ENCODE results near the gene IQGAP3.

DNA sequence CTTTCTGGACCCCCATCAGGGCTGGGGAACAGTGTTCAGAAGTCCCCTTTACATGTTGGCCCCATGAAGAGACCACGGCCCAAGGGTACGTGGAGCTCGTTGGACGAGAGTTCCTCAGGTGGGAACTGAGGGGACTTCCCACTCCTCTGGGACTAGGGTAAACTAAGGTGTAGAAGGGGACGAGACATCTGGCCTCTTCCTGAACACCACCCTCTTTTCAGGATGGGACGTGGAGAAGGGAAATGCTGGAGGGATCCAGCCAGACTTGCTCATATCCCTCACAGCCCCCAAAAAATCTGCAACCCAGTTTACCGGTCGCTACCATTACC, 21.3 kb upstream of the IQGAP3 start:
- no peak for TF ChIP-seq RAD21 (conservative IDR thresholded peaks at IDR 0.05)
- TF ChIP-seq, protein P1, sequence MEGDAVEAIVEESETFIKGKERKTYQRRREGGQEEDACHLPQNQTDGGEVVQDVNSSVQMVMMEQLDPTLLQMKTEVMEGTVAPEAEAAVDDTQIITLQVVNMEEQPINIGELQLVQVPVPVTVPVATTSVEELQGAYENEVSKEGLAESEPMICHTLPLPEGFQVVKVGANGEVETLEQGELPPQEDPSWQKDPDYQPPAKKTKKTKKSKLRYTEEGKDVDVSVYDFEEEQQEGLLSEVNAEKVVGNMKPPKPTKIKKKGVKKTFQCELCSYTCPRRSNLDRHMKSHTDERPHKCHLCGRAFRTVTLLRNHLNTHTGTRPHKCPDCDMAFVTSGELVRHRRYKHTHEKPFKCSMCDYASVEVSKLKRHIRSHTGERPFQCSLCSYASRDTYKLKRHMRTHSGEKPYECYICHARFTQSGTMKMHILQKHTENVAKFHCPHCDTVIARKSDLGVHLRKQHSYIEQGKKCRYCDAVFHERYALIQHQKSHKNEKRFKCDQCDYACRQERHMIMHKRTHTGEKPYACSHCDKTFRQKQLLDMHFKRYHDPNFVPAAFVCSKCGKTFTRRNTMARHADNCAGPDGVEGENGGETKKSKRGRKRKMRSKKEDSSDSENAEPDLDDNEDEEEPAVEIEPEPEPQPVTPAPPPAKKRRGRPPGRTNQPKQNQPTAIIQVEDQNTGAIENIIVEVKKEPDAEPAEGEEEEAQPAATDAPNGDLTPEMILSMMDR (IDR thresholded peaks at IDR 0.05; ENCODE audit: poor library complexity, severe bottlenecking) = no peak
- no peak for TF ChIP-seq POLR2AphosphoS5 (IDR thresholded peaks at IDR 0.05)
- TF ChIP-seq MXI1 (conservative IDR thresholded peaks at IDR 0.05; ENCODE audit: poor library complexity, severe bottlenecking) = no peak
